T-helper 17 cell (primary cell): ENCODE results near the gene PGP. TPM values are rescaled to one million over a fixed set of nuclear protein-coding genes. Genes with fewer than 3 reads are reported as not detected.

Source experiments
- ATAC-seq: fragments of 150-1000 bp; cut with Tn5 transposase; 2 replicates; pipeline ENCODE4 v1.10.0; 2021; ENCODE audit warnings: mild to moderate bottlenecking, moderate library complexity
- DNase-seq, 3 donors: peaks; one replicate each; pipeline versions ENCODE4 v3.0.0 to v3.0.0-alpha.2; 2020 to 2021
- H3K9me3 ChIP-seq: one replicate; pipeline ENCODE4 v1.7.0; 2013; ENCODE audit warnings: low read length, mild to moderate bottlenecking; ENCODE audit not compliant: control insufficient read depth, poor library complexity, severe bottlenecking
- H3K27ac Mint-ChIP-seq: one replicate; pipeline ENCODE4 v1.8.0; 2022; ENCODE audit warnings: mild to moderate bottlenecking, moderate library complexity, mixed read lengths
- H3K27me3 Mint-ChIP-seq: one replicate; pipeline ENCODE4 v1.8.0; 2022; ENCODE audit warnings: mixed read lengths
- H3K36me3 Mint-ChIP-seq: one replicate; pipeline ENCODE4 v1.8.0; 2022; ENCODE audit warnings: low read depth, mixed read lengths
- H3K4me1 Mint-ChIP-seq: one replicate; pipeline ENCODE4 v1.8.0; 2022; ENCODE audit warnings: mild to moderate bottlenecking, mixed read lengths
- H3K4me3 Mint-ChIP-seq: one replicate; pipeline ENCODE4 v1.8.0; 2022; ENCODE audit warnings: mild to moderate bottlenecking, moderate library complexity, mixed read lengths
- total RNA-seq, 4 donors: library from RNA in 2 of 4; stranded (reverse) in 2 of 4; gene quantifications; one replicate each; pipeline ENCODE4 v1.2.3 and lab custom pipeline; 2022 to 2026

The PGP gene
- total RNA-seq, 2 donors from 2014 or later = 7.8 to 9.2 TPM

GRCh38 chr16:2161911-2162310, 52.7 kb downstream of the PGP start:
- Mint-ChIP-seq H3K4me1 (peaks cover 9% of the 10 kb centered on the region), H3K27me3 (no peaks in the 10 kb centered on the region), H3K36me3 (no peaks in the 10 kb centered on the region), H3K4me3 (no peak overlapping the region), H3K27ac (no peak overlapping the region)
- no peak for ATAC-seq
- H3K9me3 ChIP-seq = no peaks in the 10 kb centered on the region
- no peak for DNase-seq

Other genes starting within 250 kb of the PGP start
- gene RNF151, start 248.0 kb downstream of the PGP start, total RNA-seq = not detected
- 10 to 100 TPM; 19.5 to 20.8 TPM for gene TBL3, start 242.8 kb downstream of the PGP start, total RNA-seq
- under 1 TPM; 0.40 to 0.78 TPM for gene NOXO1, start 233.4 kb downstream of the PGP start, total RNA-seq
- gene GFER, start 230.6 kb downstream of the PGP start, total RNA-seq = 10 to 100 TPM; 16.2 to 22.1 TPM
- 1 to 10 TPM; 7.3 to 8.1 TPM for gene SYNGR3, start 224.9 kb downstream of the PGP start, total RNA-seq
- gene ZNF598, start 205.0 kb downstream of the PGP start, total RNA-seq = 10 to 100 TPM; 45.2 to 46.7 TPM
- 1 to 10 TPM in 1 of 2 donors, not detected in 1; 2.0 TPM for gene NPW, start 195.1 kb downstream of the PGP start, total RNA-seq
- 1 to 10 TPM; 2.2 to 3.9 TPM for gene NHERF2, start 187.9 kb downstream of the PGP start, total RNA-seq
- 1 to 10 TPM; 6.7 to 6.8 TPM for gene NTHL1, start 167.0 kb downstream of the PGP start, total RNA-seq
- gene TSC2, start 166.9 kb downstream of the PGP start, total RNA-seq = 100 to 1,000 TPM; 123 TPM
- 10 to 100 TPM; 86.6 to 88.9 TPM for gene PKD1, start 78.9 kb downstream of the PGP start, total RNA-seq
- under 1 TPM; 0.21 to 0.57 TPM for gene RAB26, start 66.2 kb downstream of the PGP start, total RNA-seq
- 10 to 100 TPM; 32.4 to 35.0 TPM for gene TRAF7, start 59.1 kb downstream of the PGP start, total RNA-seq
- gene CASKIN1, start 18.2 kb downstream of the PGP start, total RNA-seq = under 1 TPM in 1 of 2 donors, not detected in 1; 0.05 TPM
- 10 to 100 TPM; 28.2 to 31.4 TPM for gene MLST8, start 9.4 kb downstream of the PGP start, total RNA-seq
- gene BRICD5, start 4.0 kb downstream of the PGP start, total RNA-seq = 1 to 10 TPM; 2.6 to 4.0 TPM
- gene E4F1, start 8.8 kb upstream of the PGP start, total RNA-seq = 10 to 100 TPM; 32.0 to 33.6 TPM
- gene DNASE1L2, start 21.6 kb upstream of the PGP start, total RNA-seq = under 1 TPM; 0.37 to 0.42 TPM
- 10 to 100 TPM; 15.2 TPM for gene ECI1, start 36.7 kb upstream of the PGP start, total RNA-seq
- 100 to 1,000 TPM; 204 to 224 TPM for gene RNPS1, start 53.3 kb upstream of the PGP start, total RNA-seq
- 10 to 100 TPM in 1 of 2 donors, 1 to 10 TPM in 1; 8.3 to 10.5 TPM for gene ABCA3, start 125.9 kb upstream of the PGP start, total RNA-seq
- 1 to 10 TPM; 2.9 to 3.3 TPM for gene CCNF, start 214.6 kb upstream of the PGP start, total RNA-seq
- gene TEDC2, start 245.3 kb upstream of the PGP start, total RNA-seq = under 1 TPM; 0.70 to 0.85 TPM